RWPE1 (cell line): Measurements from ENCODE around the gene PRMT9.

Source experiments
- CTCF ChIA-PET: fragments of 350-600 bp; sonication (Branson Sonifier 250); formaldehyde crosslinking; extraction: SDS; loops from one replicate; lab custom pipeline; 2021; lab: Yijun Ruan, JAX
- POLR2A ChIA-PET: fragments of 400-600 bp; formaldehyde crosslinking; extraction: SDS; loops from one replicate; lab custom pipeline; 2020; ENCODE audit warnings: antibody characterized with exemption; ENCODE audit not compliant: low non-redundant PET; lab: Yijun Ruan, JAX
- DNase-seq: peaks from one replicate; pipeline ENCODE4 v3.0.0; 2012; ENCODE audit warnings: low spot score
- H3K27ac ChIP-seq: fragments of 450-650 bp; 2 replicates; pipeline ENCODE4 v1.5.1; 2017
- TF ChIP-seq, protein P1 (sequence below): fragments of 450-650 bp; conservative IDR thresholded peaks from 2 replicates; pipeline ENCODE4 v1.5.1; 2017; ENCODE audit warnings: low read depth, mild to moderate bottlenecking

Gene PRMT9

DNA sequence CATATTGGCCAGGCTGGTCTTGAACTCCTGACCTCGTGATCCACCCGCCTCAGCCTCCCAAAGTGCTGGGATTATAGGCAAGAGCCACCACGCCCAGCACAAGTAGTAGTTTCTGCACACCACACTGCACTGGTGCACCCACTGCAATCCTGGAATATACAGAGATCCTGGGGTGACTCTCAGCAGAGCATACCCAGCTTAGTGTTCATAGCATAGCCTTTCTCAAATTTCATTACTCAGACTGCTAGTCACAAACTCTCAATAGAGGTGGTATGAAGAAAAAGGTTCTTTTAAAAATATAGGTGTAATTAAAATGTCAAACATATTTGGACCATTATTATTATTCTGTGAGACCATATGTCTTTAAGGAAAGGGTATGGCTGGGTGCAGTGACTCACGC lies 41.7 kb upstream of the PRMT9 start:
- CTCF ChIA-PET: interaction anchor here (1.6 kb wide), 1 partner anchor 141 kb away, joined by 4 read pairs; no protein-coding TSS in a partner anchor

DNA sequence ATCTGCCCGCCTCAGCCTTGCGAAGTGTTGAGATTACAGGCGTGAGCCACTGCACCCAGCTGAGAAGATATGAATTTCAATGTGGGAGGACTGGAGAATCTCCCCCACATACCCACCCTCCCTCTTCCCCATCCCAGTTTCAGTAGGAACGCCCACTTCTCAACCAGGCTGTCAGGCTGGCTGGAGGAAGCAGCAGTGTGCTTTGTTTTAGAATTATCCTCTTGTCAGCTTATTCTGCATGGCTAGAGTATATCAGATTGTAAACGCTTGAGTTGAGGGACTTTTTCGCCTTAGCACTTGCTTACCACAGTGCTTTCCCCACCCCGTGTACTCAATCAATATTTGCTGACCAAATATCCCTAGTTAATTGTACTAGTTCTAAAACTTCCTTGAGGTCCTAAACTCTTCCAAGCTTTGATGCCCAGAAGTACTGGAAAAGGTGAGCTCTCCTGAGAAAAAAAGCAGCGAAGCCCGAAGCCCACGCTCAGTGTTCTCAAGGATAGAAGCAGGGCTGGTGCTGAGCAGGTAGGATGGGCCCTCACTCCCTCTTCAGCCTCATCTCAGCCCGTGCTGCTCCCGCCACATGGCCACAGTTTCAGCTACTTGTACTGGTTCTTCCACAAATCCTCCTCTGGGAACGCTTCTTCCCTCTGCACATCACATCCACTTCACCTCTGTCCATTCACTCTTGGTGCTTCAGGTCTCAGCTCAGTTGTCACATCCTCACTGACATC lies 40.7 kb upstream of the PRMT9 start:
- TF ChIP-seq, protein P1, sequence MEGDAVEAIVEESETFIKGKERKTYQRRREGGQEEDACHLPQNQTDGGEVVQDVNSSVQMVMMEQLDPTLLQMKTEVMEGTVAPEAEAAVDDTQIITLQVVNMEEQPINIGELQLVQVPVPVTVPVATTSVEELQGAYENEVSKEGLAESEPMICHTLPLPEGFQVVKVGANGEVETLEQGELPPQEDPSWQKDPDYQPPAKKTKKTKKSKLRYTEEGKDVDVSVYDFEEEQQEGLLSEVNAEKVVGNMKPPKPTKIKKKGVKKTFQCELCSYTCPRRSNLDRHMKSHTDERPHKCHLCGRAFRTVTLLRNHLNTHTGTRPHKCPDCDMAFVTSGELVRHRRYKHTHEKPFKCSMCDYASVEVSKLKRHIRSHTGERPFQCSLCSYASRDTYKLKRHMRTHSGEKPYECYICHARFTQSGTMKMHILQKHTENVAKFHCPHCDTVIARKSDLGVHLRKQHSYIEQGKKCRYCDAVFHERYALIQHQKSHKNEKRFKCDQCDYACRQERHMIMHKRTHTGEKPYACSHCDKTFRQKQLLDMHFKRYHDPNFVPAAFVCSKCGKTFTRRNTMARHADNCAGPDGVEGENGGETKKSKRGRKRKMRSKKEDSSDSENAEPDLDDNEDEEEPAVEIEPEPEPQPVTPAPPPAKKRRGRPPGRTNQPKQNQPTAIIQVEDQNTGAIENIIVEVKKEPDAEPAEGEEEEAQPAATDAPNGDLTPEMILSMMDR: no peak
- POLR2A ChIA-PET: no interaction called here
- CTCF ChIA-PET: interaction anchor here (0.9 to 1.6 kb wide), 3 partner anchors 142 to 143 kb away, joined by 3 to 4 read pairs (median 4); no protein-coding TSS in a partner anchor
- no peak for DNase-seq
- H3K27ac ChIP-seq: no peak overlapping the region

More for the DNA sequence above, 41.7 kb upstream of the PRMT9 start:
- POLR2A ChIA-PET: no interaction called here
- H3K27ac ChIP-seq: no peak overlapping the region
- peak; percentile 37 for DNase-seq
- TF ChIP-seq, protein P1: no peak

DNA sequence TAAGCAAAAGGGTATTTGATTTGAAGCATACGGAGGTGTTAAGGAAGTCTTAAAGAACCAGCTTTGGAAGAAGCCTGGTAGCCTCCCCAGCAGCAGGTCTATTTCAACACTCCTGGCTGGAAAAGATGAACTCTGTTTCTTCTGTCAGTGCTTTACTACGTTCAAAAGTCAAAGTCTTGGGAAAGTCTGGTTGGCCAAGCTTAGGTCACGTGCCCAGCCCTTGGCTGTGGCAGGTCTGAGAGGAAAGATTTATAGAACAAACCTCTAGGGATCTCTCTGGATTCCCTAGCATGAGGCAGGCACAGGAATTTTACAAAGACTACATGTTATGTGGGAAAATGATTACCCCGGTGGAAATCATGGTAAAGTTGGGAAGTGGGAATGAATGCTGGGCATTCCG lies 39.4 kb upstream of the PRMT9 start:
- no peak overlapping the region for H3K27ac ChIP-seq
- DNase-seq: no peak
- TF ChIP-seq, protein P1: no peak
- CTCF ChIA-PET: no interaction called here
- POLR2A ChIA-PET: no interaction called here

DNA sequence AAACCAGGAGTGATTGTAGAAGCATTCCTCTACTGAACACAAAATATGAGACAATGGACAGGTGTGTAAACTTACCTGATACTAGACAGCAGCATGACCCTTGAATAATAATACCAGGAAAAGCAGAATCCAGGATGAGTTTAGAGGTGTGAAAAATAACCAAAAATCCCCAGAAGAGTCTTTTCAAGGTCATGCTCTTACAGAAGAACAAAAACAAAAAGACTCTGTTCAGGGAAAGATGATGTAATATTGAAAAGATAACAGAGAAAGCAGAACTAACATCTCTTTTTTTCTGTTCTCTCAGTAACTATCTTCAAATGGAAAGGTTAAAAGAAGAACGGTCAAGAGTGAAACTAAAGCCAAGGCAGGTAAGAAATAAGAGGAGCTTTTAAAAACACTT lies 33.9 kb upstream of the PRMT9 start:
- ChIA-PET CTCF (no interaction called here), POLR2A (interaction anchor here (0.6 kb wide), 1 partner anchor 131 kb away, joined by 9 read pairs; no protein-coding TSS in a partner anchor)

DNA sequence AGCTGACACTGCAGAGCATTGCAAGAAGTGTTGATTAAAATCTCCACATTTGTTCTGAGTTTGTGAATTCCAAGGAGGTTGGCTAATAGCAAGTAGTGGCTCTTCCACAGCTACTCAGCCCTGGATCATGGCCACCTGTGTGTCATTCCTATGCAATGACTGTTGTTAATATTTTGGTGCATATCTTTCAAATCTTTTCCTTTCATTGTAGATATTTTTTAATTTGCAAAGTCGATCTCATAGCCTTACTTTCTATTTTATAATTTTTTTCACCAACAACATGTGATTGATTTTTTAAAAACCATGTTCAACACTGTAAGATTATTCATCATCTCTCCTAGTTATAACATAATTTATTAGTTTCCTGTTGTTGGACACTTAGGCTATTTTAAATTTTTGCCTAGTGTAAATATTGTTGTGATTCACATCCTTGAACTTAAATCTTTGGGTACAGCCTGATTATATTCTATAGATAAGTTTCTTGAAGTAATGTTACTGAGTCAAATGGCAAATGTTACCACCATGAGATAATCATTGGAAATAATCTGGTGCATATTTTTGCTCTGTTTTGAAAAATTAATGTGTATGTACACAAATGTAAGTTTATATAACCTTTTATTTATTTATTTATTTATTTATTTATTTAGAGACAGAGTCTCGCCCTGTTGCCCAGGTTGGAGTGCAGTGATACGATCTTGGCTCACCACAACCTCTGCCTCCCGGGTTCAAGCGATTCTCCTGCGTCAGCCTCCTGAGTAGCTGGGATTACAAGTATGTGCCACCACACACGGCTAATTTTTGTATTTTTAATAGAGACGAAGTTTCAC lies 30.8 kb upstream of the PRMT9 start:
- ChIA-PET POLR2A (no interaction called here), CTCF (interaction anchor here (0.9 kb wide), 1 partner anchor 151 kb away, joined by 3 read pairs; no protein-coding TSS in a partner anchor)
- TF ChIP-seq, protein P1: no peak
- peak; percentile 66 for DNase-seq
- H3K27ac ChIP-seq: peak overlapping the region; percentile 59; the same call in 1 of the 2 replicates

More for the DNA sequence above, 33.9 kb upstream of the PRMT9 start:
- no peak for DNase-seq
- no peak overlapping the region for H3K27ac ChIP-seq
- TF ChIP-seq, protein P1: no peak

DNA sequence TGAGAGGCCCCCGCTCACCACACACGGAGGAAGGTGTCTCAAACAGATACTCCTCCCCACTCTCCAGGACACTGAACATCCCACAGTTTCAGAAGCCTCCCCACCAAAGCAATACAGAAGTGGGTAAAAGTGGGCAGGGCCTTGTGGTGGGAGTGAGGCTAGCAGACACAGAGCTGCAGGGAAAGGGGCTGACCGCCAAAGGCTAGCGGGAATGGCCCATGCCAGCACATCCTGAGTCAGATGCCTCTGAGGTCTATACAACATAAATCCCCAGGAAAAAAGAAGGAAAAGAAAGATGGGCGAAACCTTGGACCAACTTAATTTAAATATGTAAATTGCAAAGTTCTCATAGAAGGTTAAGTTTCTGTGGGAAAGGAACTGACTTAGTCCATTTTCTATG lies 26.0 kb upstream of the PRMT9 start:
- TF ChIP-seq, protein P1: no peak
- ChIA-PET POLR2A (no interaction called here), CTCF (interaction anchor here (0.6 to 4.2 kb wide), 4 partner anchors 22 to 251 kb away, joined by 3 to 33 read pairs (median 4); partner anchors contain the start of gene ARHGAP10)
- no peak overlapping the region for H3K27ac ChIP-seq
- DNase-seq: no peak
